ENCODE measurements around the gene PLVAP. TPM values are rescaled to one million over a fixed set of nuclear protein-coding genes. Genes with fewer than 3 reads are reported as not detected.
A peak's percentile ranks its signal among the peaks of the same experiment; 100 is the strongest.

The PLVAP gene
- total and polyA plus RNA-seq, 9 of the 15 experiments (the other 6 are each of a cell fraction or from before 2014, with no cell fraction given) = 0.09 to 0.84 (median 0.51) TPM; not detected in 4

GRCh38 chr19:17305517-17306284 lies 71.4 kb downstream of the PLVAP start, which contains the start of gene MRPL34 (continued):
- TF ChIP-seq ZFP36 (IDR thresholded peaks at IDR 0.05; ENCODE audit: low read depth, low read length, partially characterized antibody) (peak; percentile 73), ZNF740 (CRISPR knock-in tag; IDR thresholded peaks at IDR 0.05) (no peak), ZNF740 (tag; IDR thresholded peaks at IDR 0.05) (no peak), PREB (CRISPR knock-in tag; IDR thresholded peaks at IDR 0.05) (0 out of 2 replicates have a peak, but pooled peaks have one; percentile 34), SAP30 (IDR thresholded peaks at IDR 0.05; ENCODE audit: borderline replicate concordance, insufficient read depth, low read depth, low read length, poor library complexity, severe bottlenecking) (peak; percentile 82), FOXO4 (CRISPR knock-in tag; IDR thresholded peaks at IDR 0.05) (no peak), RBM15 (IDR thresholded peaks at IDR 0.05; ENCODE audit: insufficient read depth, low read length) (no peak), SMARCA4 (IDR thresholded peaks at IDR 0.05) (peak; percentile 21; the same call in 1 of the 2 replicates), RBFOX2 (IDR thresholded peaks at IDR 0.05; ENCODE audit: low read depth, low read length) (peak; percentile 88), ATF7 (IDR thresholded peaks at IDR 0.05) (peak; percentile 70; the same call in 1 of the 2 replicates), CEBPG (CRISPR knock-in tag; IDR thresholded peaks at IDR 0.05) (peak; percentile 28; the same call in 1 of the 2 replicates), CEBPG (tag; conservative IDR thresholded peaks at IDR 0.05 in 1 of 2, IDR thresholded peaks at IDR 0.05 in 1 of 2) (no peak), KDM5B (IDR thresholded peaks at IDR 0.05; ENCODE audit: insufficient replicate concordance, low read depth, low read length) (peak; percentile 65), ZNF79 (CRISPR knock-in tag; IDR thresholded peaks at IDR 0.05; ENCODE audit: low read depth) (no peak), PHB2 (IDR thresholded peaks at IDR 0.05; ENCODE audit: low read depth) (no peak), ELF1 (tag; IDR thresholded peaks at IDR 0.05) (peak; percentile 54; the same call in 1 of the 2 replicates), TCF3 (CRISPR knock-in tag; IDR thresholded peaks at IDR 0.05) (peak; percentile 68), RAD21 (CRISPR knock-in tag; conservative IDR thresholded peaks at IDR 0.05 in 1 of 2, IDR thresholded peaks at IDR 0.05 in 1 of 2) (peak; percentile 61 to 66), CBX3 (IDR thresholded peaks at IDR 0.05; ENCODE audit: borderline replicate concordance in 1 of 2, low read length in 2 of 2) (peak in 1 of 2 experiments; percentile 24; a peak in 1 of 3 replicates), RBM14 (IDR thresholded peaks at IDR 0.05; ENCODE audit: borderline replicate concordance, insufficient read depth, low read depth, low read length) (0 out of 2 replicates have a peak, but pooled peaks have one; percentile 66), MLLT1 (IDR thresholded peaks at IDR 0.05) (peak in 1 of 2 experiments; percentile 13; a peak in 1 of 4 replicates)

Data from K562 (cell line).